OCI-M1 (cell line): ENCODE measurements around the gene PLCG2.
"Not testable (repeated sequence)": the region's sequence is repeated elsewhere in the genome, so short reads cannot be mapped to it uniquely, and the experiment has no call there.

Source experiments
- DNase-seq: peaks from one replicate; lab custom pipeline; 2025; lab: John Stamatoyannopoulos, UW

The PLCG2 gene

GRCh38 chr16:81939164-81940056 lies 160.3 kb downstream of the PLCG2 start:
- DNase-seq = no peak

GRCh38 chr16:81940781-81941560 lies 161.9 kb downstream of the PLCG2 start:
- peak; percentile 72 for DNase-seq

GRCh38 chr16:81942007-81942601 lies 163.0 kb downstream of the PLCG2 start:
- no peak for DNase-seq

- DNase-seq = no peak
These were observed 166.6 kb downstream of the PLCG2 start for GRCh38 chr16:81945665-81946064.

GRCh38 chr16:81946206-81946605 lies 167.1 kb downstream of the PLCG2 start:
- DNase-seq = no peak

- DNase-seq = no peak
These were observed 172.5 kb downstream of the PLCG2 start for GRCh38 chr16:81951564-81951963.

GRCh38 chr16:81956213-81956948 lies 177.3 kb downstream of the PLCG2 start:
- DNase-seq = no peak

- no peak for DNase-seq
These were observed 185.7 kb downstream of the PLCG2 start for GRCh38 chr16:81964808-81965207.

- no peak for DNase-seq
These were observed 188.3 kb downstream of the PLCG2 start for GRCh38 chr16:81967358-81967757.

GRCh38 chr16:81971853-81972252 lies 192.8 kb downstream of the PLCG2 start:
- DNase-seq = no peak

- no peak for DNase-seq
These were observed 194.6 kb downstream of the PLCG2 start for GRCh38 chr16:81973737-81974136.

- no peak for DNase-seq
These were observed 196.5 kb downstream of the PLCG2 start for GRCh38 chr16:81975637-81976036.

- not testable (repeated sequence) for DNase-seq
These were observed 198.3 kb downstream of the PLCG2 start for GRCh38 chr16:81977335-81977942.

- no peak for DNase-seq
These were observed 208.0 kb downstream of the PLCG2 start for GRCh38 chr16:81987121-81987520.

- no peak for DNase-seq
These were observed 208.6 kb downstream of the PLCG2 start for GRCh38 chr16:81987706-81988105.

- no peak for DNase-seq
These were observed 213.8 kb downstream of the PLCG2 start for GRCh38 chr16:81992859-81993258.

GRCh38 chr16:81994485-81994884 lies 215.4 kb downstream of the PLCG2 start:
- peak; percentile 10 for DNase-seq

- no peak for DNase-seq
These were observed 216.6 kb downstream of the PLCG2 start for GRCh38 chr16:81995651-81996050.

- DNase-seq = peak; percentile 49
These were observed 217.8 kb downstream of the PLCG2 start for GRCh38 chr16:81996664-81997509.

GRCh38 chr16:81997738-81998137 lies 218.6 kb downstream of the PLCG2 start:
- DNase-seq = no peak

- no peak for DNase-seq
These were observed 223.7 kb downstream of the PLCG2 start for GRCh38 chr16:82002831-82003230.
